ENCODE measurements around the gene ACER1.

- TF ChIP-seq CTCF (conservative IDR thresholded peaks at IDR 0.05; ENCODE audit: low read depth in 2 of 2), result peak in 1 of 2 experiments; percentile 10; a peak in 1 of 4 replicates
- TF ChIP-seq POLR2AphosphoS5 (IDR thresholded peaks at IDR 0.05; ENCODE audit: low read depth), result no peak
- TF ChIP-seq, protein P1, sequence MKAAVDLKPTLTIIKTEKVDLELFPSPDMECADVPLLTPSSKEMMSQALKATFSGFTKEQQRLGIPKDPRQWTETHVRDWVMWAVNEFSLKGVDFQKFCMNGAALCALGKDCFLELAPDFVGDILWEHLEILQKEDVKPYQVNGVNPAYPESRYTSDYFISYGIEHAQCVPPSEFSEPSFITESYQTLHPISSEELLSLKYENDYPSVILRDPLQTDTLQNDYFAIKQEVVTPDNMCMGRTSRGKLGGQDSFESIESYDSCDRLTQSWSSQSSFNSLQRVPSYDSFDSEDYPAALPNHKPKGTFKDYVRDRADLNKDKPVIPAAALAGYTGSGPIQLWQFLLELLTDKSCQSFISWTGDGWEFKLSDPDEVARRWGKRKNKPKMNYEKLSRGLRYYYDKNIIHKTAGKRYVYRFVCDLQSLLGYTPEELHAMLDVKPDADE (IDR thresholded peaks at IDR 0.05), result no peak
- TF ChIP-seq EZH2phosphoT487 (IDR thresholded peaks at IDR 0.05; ENCODE audit: unreplicated experiment), result no peak
- no peak for TF ChIP-seq ZNF331 (CRISPR knock-in tag; IDR thresholded peaks at IDR 0.05; ENCODE audit: low read depth)
Observed at GRCh38 chr19:6319376-6319775, 14.0 kb downstream of the ACER1 start.
